Uterine smooth muscle cell (primary cell): ENCODE results near the gene CORO1C. TPM values are rescaled to one million over a fixed set of nuclear protein-coding genes. Genes with fewer than 3 reads are reported as not detected.

ENCODE experiments used
- total RNA-seq: library from RNA; depleted of rRNA; stranded (reverse); fragments of >200 nt; gene quantifications from 2 replicates; pipeline ENCODE4 v1.2.3, GENCODE V29; 2014

The CORO1C gene
- 309 and 489 TPM in 2 replicates for total RNA-seq

GRCh38 chr12:108731105-108731865 is at the start of gene CORO1C:
Gene CORO1C (minus strand): TSS chr12:108731518. CDS start chr12:108701318, 30,200 bp downstream.

GRCh38 chr12:108633534-108634248 is 97.6 kb downstream of the CORO1C start, which contains the start of gene SELPLG:
Gene SELPLG (minus strand): TSS chr12:108633894. CDS start chr12:108624307, 9,587 bp downstream.

DNA sequence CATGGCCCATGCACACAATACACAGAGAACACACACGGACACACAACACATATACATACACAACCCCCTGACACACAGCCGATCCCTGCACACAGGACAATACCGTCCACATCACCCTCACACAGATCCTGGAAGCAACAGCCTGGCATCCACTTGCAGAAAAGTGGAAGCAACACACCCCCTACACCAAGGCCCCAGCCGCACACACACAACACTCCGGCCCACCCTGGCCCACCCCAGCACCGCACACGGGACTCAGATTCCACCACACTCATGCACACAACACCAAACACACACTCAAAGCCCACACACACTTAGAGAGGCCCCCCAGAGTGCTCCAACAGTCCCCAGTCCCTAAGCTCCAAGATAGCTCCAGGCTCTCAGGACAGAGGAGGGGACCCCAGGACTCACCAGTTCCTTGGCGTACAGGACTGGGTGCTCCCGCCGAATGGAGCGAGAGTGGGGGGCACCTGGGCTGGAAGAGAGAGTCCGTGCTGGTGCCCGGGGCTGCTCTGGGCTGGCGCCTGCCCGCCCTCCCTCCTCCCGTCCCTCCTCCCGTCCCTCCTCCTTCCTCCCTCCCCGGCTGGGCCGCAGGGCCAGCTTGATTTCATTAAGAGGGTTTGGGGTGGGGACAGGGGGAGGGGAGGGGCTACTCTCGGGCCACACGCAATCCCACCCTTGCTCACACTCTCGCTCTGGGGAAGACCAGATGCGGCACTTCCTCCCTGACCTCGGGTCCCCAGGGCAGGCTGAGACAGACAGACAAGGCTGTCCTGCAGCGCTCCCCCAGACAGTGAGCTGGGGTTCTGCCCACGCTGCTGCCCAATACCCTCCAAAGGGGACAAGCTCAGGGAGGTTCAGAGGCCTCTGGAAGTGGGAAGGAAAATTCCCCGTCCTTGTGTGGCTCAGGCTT is 133.5 kb downstream of the CORO1C start, which contains the start of gene TMEM119:
TSS of gene TMEM119 (minus strand) at position 526 of the 913 bp plus-strand sequence. CDS start 5,701 bp downstream, outside the sequence.

Other genes starting within 250 kb of the CORO1C start
- 14.4 and 50.6 TPM in 2 replicates for gene FICD, start 216.2 kb downstream of the CORO1C start, total RNA-seq
- 75.6 and 78.4 TPM in 2 replicates for gene SART3, start 170.3 kb downstream of the CORO1C start, total RNA-seq
- gene ISCU, start 168.9 kb downstream of the CORO1C start, total RNA-seq, result 99.9 and 154 TPM in 2 replicates
- 61.6 and 95.1 TPM in 2 replicates for gene TMEM119, start 133.4 kb downstream of the CORO1C start, total RNA-seq
- gene SELPLG, start 97.6 kb downstream of the CORO1C start, total RNA-seq, result 0.55 and 1.00 TPM in 2 replicates
- 18.2 and 24.4 TPM in 2 replicates for gene SSH1, start 126.1 kb upstream of the CORO1C start, total RNA-seq
- under 0.01 TPM in 1 of 2 replicates, not detected in the other for gene DAO, start 148.6 kb upstream of the CORO1C start, total RNA-seq